ENCODE data around the gene AGBL5.
"Not testable (repeated sequence)": the region's sequence is repeated elsewhere in the genome, so short reads cannot be mapped to it uniquely, and the experiment has no call there.

DNA sequence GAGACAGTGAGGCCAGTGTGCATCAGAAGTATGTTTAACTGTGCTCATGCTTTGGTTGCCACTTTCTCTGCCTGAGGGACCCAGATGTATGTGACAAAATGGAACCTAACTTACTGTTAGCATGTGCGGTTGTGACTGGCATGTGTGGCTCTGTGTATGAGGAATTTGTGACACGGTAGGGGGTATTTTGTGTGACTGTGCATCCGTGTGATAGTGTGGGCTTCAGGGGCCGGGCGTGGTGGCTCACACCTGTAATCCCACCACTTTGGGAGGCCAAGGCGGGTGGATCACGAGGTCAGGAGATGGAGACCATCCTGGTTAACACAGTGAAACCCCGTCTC is 67.8 kb downstream of the AGBL5 start:
- not testable (repeated sequence) for TF ChIP-seq CTCF, POLR2A (IDR thresholded peaks at IDR 0.05)
